Caco-2 (cell line): Measurements from ENCODE around the gene TMEM203. TPM values are rescaled to one million over a fixed set of nuclear protein-coding genes. Genes with fewer than 3 reads are reported as not detected.
A peak's percentile ranks its signal among the peaks of the same experiment; 100 is the strongest.

Experiments used
- BruUV-seq: library from RNA; stranded (reverse); fragments of 400-500 nt; replicated peaks from 2 replicates; lab custom pipeline; 2021; lab: Mats Ljungman, UMichigan
- CTCF ChIA-PET: fragments of 300-600 bp; sonication (Branson Sonifier 250); formaldehyde crosslinking; loops from one replicate; lab custom pipeline; 2022; ENCODE audit warnings: antibody characterized with exemption; lab: Charles Lee
- POLR2A ChIA-PET: fragments of 300-600 bp; sonication (Branson Sonifier 250); formaldehyde crosslinking; loops from one replicate; lab custom pipeline; 2022; ENCODE audit warnings: antibody characterized with exemption; lab: Charles Lee
- DNase-seq, 2 experiments: peaks; one replicate each; pipeline versions ENCODE4 v3.0.0 to v3.0.0-alpha.2; 2020 to 2022
- H3K27me3 ChIP-seq: replicated peaks from 2 replicates; pipeline ENCODE4 v1.6.0; 2011; ENCODE audit warnings: low read length; ENCODE audit not compliant: control insufficient read depth, insufficient read depth
- H3K36me3 ChIP-seq: 2 replicates; pipeline ENCODE4 v1.5.1; 2011; ENCODE audit warnings: low read length; ENCODE audit not compliant: control insufficient read depth, insufficient read depth
- H3K4me1 ChIP-seq: fragments of 250-450 bp; sonication (Bioruptor Pico); 2 replicates; pipeline ENCODE4 v1.5.1; 2020; ENCODE audit warnings: mild to moderate bottlenecking
- H3K4me3 ChIP-seq: 2 replicates; pipeline ENCODE4 v1.5.1; 2011; ENCODE audit warnings: low read depth, mild to moderate bottlenecking, control low read depth, low read length
- H3K9me3 ChIP-seq: fragments of 250-450 bp; sonication (Bioruptor Pico); 2 replicates; pipeline ENCODE4 v1.5.1; 2020; ENCODE audit warnings: mild to moderate bottlenecking, moderate library complexity
- H3K27ac Mint-ChIP-seq: one replicate; pipeline ENCODE4 v1.8.0; 2022; ENCODE audit warnings: mixed read lengths; ENCODE audit not compliant: unreplicated experiment
- H3K27me3 Mint-ChIP-seq: one replicate; pipeline ENCODE4 v1.8.0; 2022; ENCODE audit warnings: mixed read lengths; ENCODE audit not compliant: insufficient read depth, unreplicated experiment
- H3K36me3 Mint-ChIP-seq: one replicate; pipeline ENCODE4 v1.8.0; 2022; ENCODE audit warnings: mild to moderate bottlenecking, mixed read lengths; ENCODE audit not compliant: insufficient read depth, unreplicated experiment
- H3K4me1 Mint-ChIP-seq: one replicate; pipeline ENCODE4 v1.8.0; 2022; ENCODE audit warnings: low read depth, mixed read lengths; ENCODE audit not compliant: unreplicated experiment
- H3K4me3 Mint-ChIP-seq: one replicate; pipeline ENCODE4 v1.8.0; 2022; ENCODE audit warnings: mild to moderate bottlenecking, moderate library complexity, mixed read lengths; ENCODE audit not compliant: unreplicated experiment
- H3K9me3 Mint-ChIP-seq: one replicate; pipeline ENCODE4 v1.8.0; 2022; ENCODE audit warnings: mixed read lengths; ENCODE audit not compliant: unreplicated experiment
- CTCF ChIP-seq, 2 experiments: fragments of 200-600 bp in 1 of 2; IDR thresholded peaks; 1 replicate in 1 of 2; 2 replicates in 1 of 2; pipeline versions ENCODE4 v1.5.1 to v1.8.0; 2011 to 2022; ENCODE audit warnings: antibody characterized with exemption in 1 of 2, control low read depth in 1 of 2, inconsistent platforms in 1 of 2, low read depth in 1 of 2, low read length in 1 of 2, mild to moderate bottlenecking in 1 of 2, moderate library complexity in 1 of 2; ENCODE audit not compliant: insufficient read depth in 1 of 2, severe bottlenecking in 1 of 2, unreplicated experiment in 1 of 2
- intact Hi-C: fragments of 100-400 bp; cut with micrococcal nuclease; formaldehyde crosslinking; loops from one replicate; pipeline ENCODE4 v1.10.0; 2022; ENCODE audit not compliant: unreplicated experiment
- total RNA-seq: library from RNA; stranded (reverse); gene quantifications from 2 replicates; pipeline ENCODE4 v1.2.3, GENCODE V29; 2022

The TMEM203 gene
- total RNA-seq, 1 experiment from 2014 or later, result 38.4 TPM

- no peaks in the 10 kb centered on the region for H3K27me3 ChIP-seq
- intact Hi-C loops, result no loop called here
- BruUV-seq, result no TSS peak
- no peak for TF ChIP-seq CTCF (IDR thresholded peaks at IDR 0.05; ENCODE audit: insufficient read depth in 1 of 2, low read depth in 1 of 2, low read length in 1 of 2, severe bottlenecking in 1 of 2, unreplicated experiment in 1 of 2)
- no peaks in the 10 kb centered on the region for H3K9me3 ChIP-seq
- POLR2A ChIA-PET, result no interaction called here
- H3K36me3 Mint-ChIP-seq, result peaks cover 42% of the 10 kb centered on the region
- CTCF ChIA-PET, result interaction anchor here (1.3 to 3.0 kb wide), 2 partner anchors 10 to 23 kb away, joined by 4 to 16 read pairs; partner anchors contain the start of genes LRRC26 and TPRN
- no peaks in the 10 kb centered on the region for H3K27me3 Mint-ChIP-seq
- no peaks in the 10 kb centered on the region for H3K9me3 Mint-ChIP-seq
- peaks cover 28% of the 10 kb centered on the region for H3K4me1 Mint-ChIP-seq
- DNase-seq, result no peak
- H3K27ac Mint-ChIP-seq, result peak overlapping the region; percentile 85
- H3K36me3 ChIP-seq, result peaks cover 3% of the 10 kb centered on the region
- H3K4me3 ChIP-seq, result no peak overlapping the region
- H3K4me3 Mint-ChIP-seq, result peak overlapping the region; percentile 98
- peaks cover 20% of the 10 kb centered on the region for H3K4me1 ChIP-seq
These were observed 14.2 kb downstream of the TMEM203 start for GRCh38 chr9:137191245-137191644.

- Mint-ChIP-seq H3K4me3 (peak overlapping the region; percentile 98), H3K27ac (peak overlapping the region; percentile 85)
- BruUV-seq, result no TSS peak
These were observed 15.1 kb downstream of the TMEM203 start for GRCh38 chr9:137190315-137190856.

More at GRCh38 chr9:137190315-137190856, 15.1 kb downstream of the TMEM203 start:
- H3K27me3 ChIP-seq, result no peaks in the 10 kb centered on the region
- H3K4me3 ChIP-seq, result no peak overlapping the region; the same call in 1 of the 2 replicates
- no peaks in the 10 kb centered on the region for H3K9me3 Mint-ChIP-seq
- CTCF ChIA-PET, result interaction anchor here (0.7 to 3.0 kb wide), 9 partner anchors 8 to 63 kb away, joined by 3 to 22 read pairs (median 9); partner anchors contain the start of genes LRRC26 and TPRN
- peak in 1 of 2 experiments; percentile 17 for TF ChIP-seq CTCF (IDR thresholded peaks at IDR 0.05; ENCODE audit: insufficient read depth in 1 of 2, low read depth in 1 of 2, low read length in 1 of 2, severe bottlenecking in 1 of 2, unreplicated experiment in 1 of 2)
- H3K4me1 ChIP-seq, result peaks cover 19% of the 10 kb centered on the region
- peaks cover 3% of the 10 kb centered on the region for H3K36me3 ChIP-seq
- peaks cover 26% of the 10 kb centered on the region for H3K4me1 Mint-ChIP-seq
- DNase-seq, result no peak
- peaks cover 42% of the 10 kb centered on the region for H3K36me3 Mint-ChIP-seq
- POLR2A ChIA-PET, result interaction anchor here (0.6 kb wide), 1 partner anchor 28 kb away, joined by 5 read pairs; no protein-coding TSS in a partner anchor
- intact Hi-C loops, result no loop called here
- no peaks in the 10 kb centered on the region for H3K9me3 ChIP-seq
- no peaks in the 10 kb centered on the region for H3K27me3 Mint-ChIP-seq
